Myocyte (in vitro differentiated cells): ENCODE results near the gene RHCG. TPM values are rescaled to one million over a fixed set of nuclear protein-coding genes. Genes with fewer than 3 reads are reported as not detected.

Source experiments
- total RNA-seq: library from RNA; depleted of rRNA; stranded (reverse); fragments of >200 nt; gene quantifications from 2 replicates; pipeline ENCODE4 v1.2.3, GENCODE V29; 2014

Gene RHCG
- total RNA-seq, 1 donor from 2014 or later, result not detected

Other genes with a start within 250 kb of the RHCG start
- 108 and 113 TPM in 2 replicates for gene POLG, start 161.8 kb downstream of the RHCG start, total RNA-seq
- 0.05 and 0.19 TPM in 2 replicates for gene TICRR, start 78.9 kb upstream of the RHCG start, total RNA-seq
- 6.3 and 8.0 TPM in 2 replicates for gene KIF7, start 158.9 kb upstream of the RHCG start, total RNA-seq
- gene PLIN1, start 182.8 kb upstream of the RHCG start, total RNA-seq, result 0.05 TPM in 2 replicates
- gene PEX11A, start 194.2 kb upstream of the RHCG start, total RNA-seq, result 7.1 and 7.3 TPM in 2 replicates
- not detected in 2 replicates for gene WDR93, start 194.2 kb upstream of the RHCG start, total RNA-seq